Tibial artery (tissue), 4 donors: ENCODE measurements around the gene ACKR3.

Source experiments
- DNase-seq, 2 donors: peaks; one replicate each; pipeline ENCODE4 v3.0.0-alpha.2; 2019
- H3K27ac ChIP-seq, 2 donors: fragments of 200-600 bp; sonication (generic) in 1 of 2; 1 replicate in 1 of 2; 2 replicates in 1 of 2; pipeline ENCODE4 v1.5.1; 2018 to 2019; ENCODE audit warnings: mild to moderate bottlenecking in 1 of 2
- H3K27me3 ChIP-seq, 2 donors: fragments of 200-600 bp; sonication (generic) in 1 of 2; one replicate each; pipeline versions ENCODE4 v1.5.1 to v1.6.0; 2016 to 2019
- H3K36me3 ChIP-seq, 3 donors: fragments of 200-600 bp; sonication (generic) in 2 of 3; one replicate each; pipeline ENCODE4 v1.5.1; 2016 to 2019; ENCODE audit warnings: mild to moderate bottlenecking in 2 of 3
- H3K4me1 ChIP-seq, 4 donors: fragments of 200-600 bp; sonication (generic) in 2 of 4; 1 replicate in 3 of 4; 2 replicates in 1 of 4; pipeline ENCODE4 v1.5.1; 2016 to 2019
- H3K4me3 ChIP-seq, 2 donors: fragments of 200-600 bp; sonication (generic) in 1 of 2; 1 replicate in 1 of 2; 2 replicates in 1 of 2; pipeline ENCODE4 v1.5.1; 2018 to 2019; ENCODE audit warnings: mild to moderate bottlenecking in 2 of 2
- H3K9me3 ChIP-seq, 3 donors: fragments of 200-600 bp; sonication (generic) in 1 of 3; one replicate each; pipeline ENCODE4 v1.5.1; 2016 to 2019
- intact Hi-C: fragments of 100-400 bp; cut with DNase I; formaldehyde crosslinking; loops from one replicate; pipeline ENCODE4 v1.15.0; 2023; ENCODE audit warnings: low total_unique reads
- TF ChIP-seq, protein P1 (sequence below), 2 experiments: fragments of 200-600 bp in 1 of 2; fragments of 450-650 bp in 1 of 2; IDR thresholded peaks; one replicate each; pipeline ENCODE4 v1.5.1; 2017 to 2019; ENCODE audit warnings: antibody characterized with exemption in 2 of 2, mild to moderate bottlenecking in 1 of 2, moderate library complexity in 1 of 2

Gene ACKR3

GRCh38 chr2:236602678-236603077 lies 33.1 kb downstream of the ACKR3 start:
- Histone ChIP-seq H3K27me3 (peaks cover 0 to 2% of the 10 kb centered on the region in 2 donors), H3K36me3 (no peaks in the 10 kb centered on the region), H3K4me1 (peaks cover 0 to 5% (median 3%) of the 10 kb centered on the region in 4 donors), H3K4me3 (no peak overlapping the region), H3K9me3 (no peaks in the 10 kb centered on the region), H3K27ac (no peak overlapping the region)
- TF ChIP-seq, protein P1, sequence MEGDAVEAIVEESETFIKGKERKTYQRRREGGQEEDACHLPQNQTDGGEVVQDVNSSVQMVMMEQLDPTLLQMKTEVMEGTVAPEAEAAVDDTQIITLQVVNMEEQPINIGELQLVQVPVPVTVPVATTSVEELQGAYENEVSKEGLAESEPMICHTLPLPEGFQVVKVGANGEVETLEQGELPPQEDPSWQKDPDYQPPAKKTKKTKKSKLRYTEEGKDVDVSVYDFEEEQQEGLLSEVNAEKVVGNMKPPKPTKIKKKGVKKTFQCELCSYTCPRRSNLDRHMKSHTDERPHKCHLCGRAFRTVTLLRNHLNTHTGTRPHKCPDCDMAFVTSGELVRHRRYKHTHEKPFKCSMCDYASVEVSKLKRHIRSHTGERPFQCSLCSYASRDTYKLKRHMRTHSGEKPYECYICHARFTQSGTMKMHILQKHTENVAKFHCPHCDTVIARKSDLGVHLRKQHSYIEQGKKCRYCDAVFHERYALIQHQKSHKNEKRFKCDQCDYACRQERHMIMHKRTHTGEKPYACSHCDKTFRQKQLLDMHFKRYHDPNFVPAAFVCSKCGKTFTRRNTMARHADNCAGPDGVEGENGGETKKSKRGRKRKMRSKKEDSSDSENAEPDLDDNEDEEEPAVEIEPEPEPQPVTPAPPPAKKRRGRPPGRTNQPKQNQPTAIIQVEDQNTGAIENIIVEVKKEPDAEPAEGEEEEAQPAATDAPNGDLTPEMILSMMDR (IDR thresholded peaks at IDR 0.05), result no peak
- intact Hi-C loops, result no loop called here
- no peak for DNase-seq

- Histone ChIP-seq H3K36me3 (no peaks in the 10 kb centered on the region), H3K27me3 (peaks cover 0 to 2% of the 10 kb centered on the region in 2 donors), H3K27ac (no peak overlapping the region), H3K9me3 (no peaks in the 10 kb centered on the region), H3K4me3 (no peak overlapping the region), H3K4me1 (no peaks in the 10 kb centered on the region)
- no peak for DNase-seq
- intact Hi-C loops, result no loop called here
- TF ChIP-seq, protein P1 (IDR thresholded peaks at IDR 0.05), result no peak
Observed at GRCh38 chr2:236603361-236604015, 33.9 kb downstream of the ACKR3 start.

DNA sequence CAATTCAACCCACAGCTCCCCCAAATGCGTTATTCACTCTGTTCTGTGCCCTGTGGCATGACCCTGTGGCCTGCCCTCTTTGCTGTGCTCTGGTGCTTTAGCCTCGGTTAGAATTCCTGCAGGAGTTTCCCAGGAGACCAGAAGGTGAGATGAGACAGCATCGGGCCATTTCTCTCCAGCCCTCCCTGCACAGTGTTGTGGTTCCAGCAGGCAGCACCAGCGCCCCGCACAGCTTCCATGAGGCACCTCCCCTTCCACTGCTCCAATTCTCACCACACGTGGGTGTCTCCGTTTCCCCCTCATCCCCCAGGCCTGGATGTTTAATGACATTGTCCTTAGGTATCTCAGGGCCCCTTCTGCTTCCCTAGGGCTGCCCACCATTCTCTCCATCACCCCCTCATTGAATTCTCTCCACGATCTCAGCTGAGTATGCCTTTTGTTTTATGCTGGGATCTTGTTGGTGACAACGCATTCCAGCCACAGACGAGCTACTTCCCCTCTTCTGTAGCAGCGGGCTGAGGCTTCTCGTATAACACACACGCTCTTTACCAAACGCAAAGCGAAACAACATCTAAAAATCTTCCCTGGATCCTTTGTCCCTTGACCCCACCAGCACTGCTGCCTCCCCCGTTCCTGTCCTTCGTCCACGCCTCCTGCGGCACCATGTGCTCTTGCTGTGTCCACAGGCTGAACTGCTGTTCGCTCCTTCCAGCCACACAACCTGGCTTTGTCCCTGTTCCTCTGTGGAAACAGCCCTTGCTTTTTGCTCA lies 35.1 kb downstream of the ACKR3 start:
- peaks cover 0 to 2% of the 10 kb centered on the region in 2 donors for H3K27me3 ChIP-seq
- H3K27ac ChIP-seq, result no peak overlapping the region
- TF ChIP-seq, protein P1 (IDR thresholded peaks at IDR 0.05), result no peak
- H3K9me3 ChIP-seq, result no peaks in the 10 kb centered on the region
- no peak for DNase-seq
- H3K4me3 ChIP-seq, result no peak overlapping the region
- H3K36me3 ChIP-seq, result no peaks in the 10 kb centered on the region
- no peaks in the 10 kb centered on the region for H3K4me1 ChIP-seq
- intact Hi-C loops, result no loop called here

DNA sequence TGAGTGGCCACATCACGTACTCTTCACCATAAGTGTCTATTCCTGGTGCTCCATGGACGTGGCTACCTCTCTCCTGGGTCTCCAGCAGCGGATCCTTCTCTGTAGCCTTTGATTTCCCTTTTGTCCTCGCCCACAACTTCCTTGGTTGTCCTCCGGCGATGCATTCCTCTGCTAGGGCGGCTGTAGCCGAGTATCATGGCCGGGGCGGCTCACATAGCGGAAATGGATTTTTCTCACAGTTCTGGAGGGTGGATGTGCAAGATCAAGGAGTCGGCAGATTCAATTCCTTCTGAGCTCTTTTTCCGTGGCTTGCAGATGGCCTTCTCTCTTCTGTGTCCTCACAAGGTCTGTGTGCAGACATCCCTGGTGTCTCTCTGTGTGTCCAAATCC lies 35.7 kb downstream of the ACKR3 start:
- H3K4me1 ChIP-seq, result no peaks in the 10 kb centered on the region
- no peak overlapping the region for H3K27ac ChIP-seq
- TF ChIP-seq, protein P1 (IDR thresholded peaks at IDR 0.05), result no peak
- no peaks in the 10 kb centered on the region for H3K9me3 ChIP-seq
- intact Hi-C loops, result no loop called here
- H3K27me3 ChIP-seq, result peaks cover 0 to 2% of the 10 kb centered on the region in 2 donors
- no peak for DNase-seq
- no peaks in the 10 kb centered on the region for H3K36me3 ChIP-seq
- no peak overlapping the region for H3K4me3 ChIP-seq

DNA sequence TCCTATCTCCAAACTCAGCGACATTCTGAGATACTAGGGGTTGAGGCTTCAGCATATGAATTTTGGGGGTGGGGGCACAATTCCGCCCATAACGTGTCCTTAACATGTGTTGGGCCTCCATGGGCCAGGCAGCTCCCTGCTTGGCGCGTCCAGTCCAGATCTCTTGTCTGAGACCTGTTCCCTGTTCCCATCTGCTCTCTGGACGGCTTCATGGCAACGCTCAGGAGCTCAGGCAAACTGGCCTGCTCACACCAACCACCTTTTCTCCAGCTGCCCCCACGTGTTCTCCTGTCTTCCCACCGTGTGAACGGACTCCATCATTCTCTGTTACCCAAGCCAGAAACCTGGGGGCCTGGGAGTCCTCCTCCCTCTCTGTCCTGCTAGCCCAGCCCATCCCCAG lies 36.4 kb downstream of the ACKR3 start:
- intact Hi-C loops, result no loop called here
- no peak for DNase-seq
- H3K27ac ChIP-seq, result no peak overlapping the region
- peaks cover 0 to 2% of the 10 kb centered on the region in 2 donors for H3K27me3 ChIP-seq
- no peaks in the 10 kb centered on the region for H3K36me3 ChIP-seq
- H3K4me3 ChIP-seq, result no peak overlapping the region
- TF ChIP-seq, protein P1 (IDR thresholded peaks at IDR 0.05), result no peak
- H3K4me1 ChIP-seq, result no peaks in the 10 kb centered on the region
- no peaks in the 10 kb centered on the region for H3K9me3 ChIP-seq
